IPS-15b (cell line): ENCODE measurements around the gene PC.

ENCODE experiments used
- H3K27me3 ChIP-seq: one replicate; pipeline ENCODE4 v1.6.1; 2013; ENCODE audit warnings: low read length; ENCODE audit not compliant: control insufficient read depth, insufficient read depth
- H3K36me3 ChIP-seq: one replicate; pipeline ENCODE4 v1.6.1; 2013; ENCODE audit warnings: low read length; ENCODE audit not compliant: control insufficient read depth, insufficient read depth
- H3K4me1 ChIP-seq: one replicate; pipeline ENCODE4 v1.6.1; 2013; ENCODE audit warnings: mild to moderate bottlenecking, low read length; ENCODE audit not compliant: control insufficient read depth, insufficient read depth
- H3K4me3 ChIP-seq: one replicate; pipeline ENCODE4 v1.5.1; 2013; ENCODE audit warnings: low read depth, low read length
- H3K9ac ChIP-seq: one replicate; pipeline ENCODE4 v1.6.1; 2013; ENCODE audit warnings: low read depth, mild to moderate bottlenecking, low read length
- H3K9me3 ChIP-seq: one replicate; pipeline ENCODE4 v1.6.1; 2013; ENCODE audit warnings: mild to moderate bottlenecking, low read length; ENCODE audit not compliant: control insufficient read depth, insufficient read depth

Gene PC

GRCh38 chr11:66976925-66977324 lies 18.7 kb upstream of the PC start:
- H3K36me3 ChIP-seq: no peaks in the 10 kb centered on the region
- peaks cover 3% of the 10 kb centered on the region for H3K4me1 ChIP-seq
- no peaks in the 10 kb centered on the region for H3K27me3 ChIP-seq
- H3K9me3 ChIP-seq: no peaks in the 10 kb centered on the region
- H3K9ac ChIP-seq: no peak overlapping the region
- no peak overlapping the region for H3K4me3 ChIP-seq

- Histone ChIP-seq H3K4me3 (no peak overlapping the region), H3K9me3 (no peaks in the 10 kb centered on the region)
Observed at GRCh38 chr11:66976028-66976467, 17.9 kb upstream of the PC start.

GRCh38 chr11:66975405-66976027 lies 17.3 kb upstream of the PC start:
- no peaks in the 10 kb centered on the region for H3K9me3 ChIP-seq
- no peaks in the 10 kb centered on the region for H3K27me3 ChIP-seq
- H3K4me3 ChIP-seq: no peak overlapping the region
- no peaks in the 10 kb centered on the region for H3K36me3 ChIP-seq
- H3K4me1 ChIP-seq: peaks cover 3% of the 10 kb centered on the region
- no peak overlapping the region for H3K9ac ChIP-seq

More at GRCh38 chr11:66976028-66976467, 17.9 kb upstream of the PC start:
- H3K27me3 ChIP-seq: no peaks in the 10 kb centered on the region
- no peak overlapping the region for H3K9ac ChIP-seq
- no peaks in the 10 kb centered on the region for H3K36me3 ChIP-seq
- H3K4me1 ChIP-seq: peaks cover 3% of the 10 kb centered on the region

- Histone ChIP-seq H3K9ac (no peak within 1 kb of the TSS), H3K9me3 (no peaks in the 10 kb centered on the region), H3K36me3 (no peaks in the 10 kb centered on the region), H3K4me3 (no peak within 1 kb of the TSS), H3K4me1 (peaks cover 3% of the 10 kb centered on the region), H3K27me3 (no peaks in the 10 kb centered on the region)
Observed at GRCh38 chr11:66974724-66975404, 16.7 kb upstream of the PC start, which contains the start of gene C11orf86. Gene C11orf86 (plus strand): TSS chr11:66975304. CDS start chr11:66975363, 59 bp downstream.

- peaks cover 3% of the 10 kb centered on the region for H3K4me1 ChIP-seq
- no peaks in the 10 kb centered on the region for H3K36me3 ChIP-seq
- H3K4me3 ChIP-seq: no peak overlapping the region
- H3K9ac ChIP-seq: no peak overlapping the region
- H3K27me3 ChIP-seq: no peaks in the 10 kb centered on the region
- no peaks in the 10 kb centered on the region for H3K9me3 ChIP-seq
Observed at GRCh38 chr11:66973956-66974580, 15.9 kb upstream of the PC start.

GRCh38 chr11:66971488-66971887 lies 13.3 kb upstream of the PC start:
- Histone ChIP-seq H3K9me3 (no peaks in the 10 kb centered on the region), H3K4me3 (no peak overlapping the region), H3K27me3 (no peaks in the 10 kb centered on the region), H3K9ac (no peak overlapping the region), H3K4me1 (peaks cover 3% of the 10 kb centered on the region), H3K36me3 (no peaks in the 10 kb centered on the region)

GRCh38 chr11:66970807-66971442 lies 12.7 kb upstream of the PC start:
- Histone ChIP-seq H3K4me1 (peaks cover 3% of the 10 kb centered on the region), H3K9ac (no peak overlapping the region), H3K27me3 (no peaks in the 10 kb centered on the region), H3K9me3 (no peaks in the 10 kb centered on the region), H3K36me3 (no peaks in the 10 kb centered on the region), H3K4me3 (no peak overlapping the region)

- Histone ChIP-seq H3K9ac (no peak overlapping the region), H3K4me1 (peaks cover 3% of the 10 kb centered on the region), H3K36me3 (no peaks in the 10 kb centered on the region), H3K27me3 (no peaks in the 10 kb centered on the region), H3K4me3 (no peak overlapping the region), H3K9me3 (no peaks in the 10 kb centered on the region)
Observed at GRCh38 chr11:66970371-66970806, 12.2 kb upstream of the PC start.

GRCh38 chr11:66969584-66970225 lies 11.5 kb upstream of the PC start:
- Histone ChIP-seq H3K4me1 (no peaks in the 10 kb centered on the region), H3K9ac (no peak overlapping the region)

GRCh38 chr11:66967670-66968425 lies 9.7 kb upstream of the PC start:
- Histone ChIP-seq H3K27me3 (no peaks in the 10 kb centered on the region), H3K4me3 (no peak overlapping the region), H3K9ac (no peak overlapping the region), H3K4me1 (no peaks in the 10 kb centered on the region), H3K9me3 (no peaks in the 10 kb centered on the region), H3K36me3 (no peaks in the 10 kb centered on the region)

More at GRCh38 chr11:66969584-66970225, 11.5 kb upstream of the PC start:
- Histone ChIP-seq H3K4me3 (no peak overlapping the region), H3K9me3 (no peaks in the 10 kb centered on the region), H3K27me3 (no peaks in the 10 kb centered on the region), H3K36me3 (no peaks in the 10 kb centered on the region)

- no peaks in the 10 kb centered on the region for H3K27me3 ChIP-seq
- no peaks in the 10 kb centered on the region for H3K4me1 ChIP-seq
- H3K36me3 ChIP-seq: no peaks in the 10 kb centered on the region
- no peak overlapping the region for H3K4me3 ChIP-seq
- H3K9me3 ChIP-seq: no peaks in the 10 kb centered on the region
- H3K9ac ChIP-seq: no peak overlapping the region
Observed at GRCh38 chr11:66966351-66966750, 8.2 kb upstream of the PC start.
